ENCODE measurements around the gene YJEFN3. TPM values are rescaled to one million over a fixed set of nuclear protein-coding genes. Genes with fewer than 3 reads are reported as not detected.
A peak's percentile ranks its signal among the peaks of the same experiment; 100 is the strongest.

The YJEFN3 gene
- total and polyA plus RNA-seq, 4 donors, result 0.77 to 4.7 (median 3.8) TPM

DNA sequence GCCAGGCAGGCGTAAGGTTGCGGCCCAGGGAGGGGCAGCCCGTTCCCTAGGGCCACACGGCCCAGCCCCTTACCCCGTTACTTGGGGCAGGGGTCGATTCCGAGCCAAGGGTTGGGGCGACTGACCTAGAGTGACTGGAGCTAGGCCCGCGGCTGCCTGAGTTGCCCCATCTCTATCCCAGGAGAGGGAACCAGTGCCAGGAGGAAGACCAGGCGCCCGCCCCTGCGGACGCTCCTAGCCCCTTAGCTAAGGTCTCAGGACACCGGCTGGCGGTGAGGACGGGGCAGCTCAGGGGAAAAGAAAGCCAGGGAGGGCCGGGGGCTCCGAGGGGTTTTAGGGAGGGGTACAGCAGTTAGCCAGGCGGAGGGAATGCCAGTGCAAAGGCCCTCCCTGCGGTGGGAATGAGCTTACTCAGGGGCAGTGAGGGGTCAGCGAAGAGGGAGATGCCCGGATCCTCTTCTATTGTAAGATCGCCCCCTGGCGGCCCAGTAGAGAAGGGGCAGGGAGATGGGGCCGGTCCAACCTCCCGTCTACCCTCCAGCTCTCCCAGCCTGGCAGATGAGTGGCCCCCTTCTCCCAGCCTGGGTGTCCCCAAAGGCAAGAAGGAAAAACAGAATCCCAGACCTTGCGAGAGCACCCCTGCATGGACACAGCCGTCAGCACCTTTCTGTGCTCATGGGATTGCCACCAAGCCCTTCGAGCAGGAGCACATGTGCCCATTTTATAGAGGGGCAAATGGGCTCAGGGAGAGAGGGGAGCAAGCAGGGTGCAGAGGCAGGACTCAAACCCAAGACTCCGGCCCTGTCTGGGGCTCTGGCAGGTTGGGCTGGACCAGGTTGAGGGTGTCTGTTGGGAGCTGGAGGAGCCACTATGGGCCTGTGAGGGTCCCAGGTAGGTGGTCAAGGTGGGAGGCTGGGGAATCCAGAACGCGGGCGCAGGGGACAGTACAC lies 25.6 kb downstream of the YJEFN3 start:
- DNase-seq, result no peak
- 67 to 68% methylated on average over 34 of the region's 34 CpGs for WGBS, 2 donors

GRCh38 chr19:19558055-19558454 lies 29.3 kb downstream of the YJEFN3 start:
- no peaks in the 10 kb centered on the region for H3K4me1 ChIP-seq (ENCODE audit: control insufficient read depth in 5 of 5, insufficient read depth in 5 of 5, low read length in 5 of 5)
- no peak overlapping the region for H3K9ac ChIP-seq (ENCODE audit: insufficient read depth in 1 of 2, low read length in 2 of 2)
- no peaks in the 10 kb centered on the region for H3K27me3 ChIP-seq (ENCODE audit: control insufficient read depth in 3 of 3, insufficient read depth in 3 of 3, low read length in 2 of 3)
- TF ChIP-seq CTCF (IDR thresholded peaks at IDR 0.05; ENCODE audit: control extremely low read depth, extremely low read depth), result no peak
- ATAC-seq (ENCODE audit: insufficient read depth, low FRiP score) (no peak), DNase-seq (no peak)
- no peak overlapping the region for H3K27ac ChIP-seq (ENCODE audit: low read depth in 1 of 2, low read length in 1 of 2)
- H3K9me3 ChIP-seq (ENCODE audit: control insufficient read depth in 4 of 4, insufficient read depth in 3 of 4, low read length in 3 of 4), result no peaks in the 10 kb centered on the region
- peaks cover 0 to 6% (median 0%) of the 10 kb centered on the region in 4 donors for H3K36me3 ChIP-seq (ENCODE audit: control insufficient read depth in 4 of 4, insufficient read depth in 4 of 4, low read length in 4 of 4)
- no peak overlapping the region for H3K4me3 ChIP-seq
- WGBS, 2 donors, result 84 to 87% methylated on average over 15 of the region's 15 CpGs

More for the DNA sequence above, 25.6 kb downstream of the YJEFN3 start:
- peaks cover 0 to 2% (median 0%) of the 10 kb centered on the region in 4 donors for H3K9me3 ChIP-seq (ENCODE audit: control insufficient read depth in 4 of 4, insufficient read depth in 3 of 4, low read length in 3 of 4)
- H3K36me3 ChIP-seq (ENCODE audit: control insufficient read depth in 4 of 4, insufficient read depth in 4 of 4, low read length in 4 of 4), result peaks cover 0 to 6% (median 0%) of the 10 kb centered on the region in 4 donors
- H3K4me3 ChIP-seq, result no peak overlapping the region
- H3K27ac ChIP-seq (ENCODE audit: low read depth in 1 of 2, low read length in 1 of 2), result no peak overlapping the region
- ATAC-seq (ENCODE audit: insufficient read depth, low FRiP score), result no peak
- H3K4me1 ChIP-seq (ENCODE audit: control insufficient read depth in 5 of 5, insufficient read depth in 5 of 5, low read length in 5 of 5), result peaks cover 0 to 8% (median 0%) of the 10 kb centered on the region in 5 donors
- peak; percentile 23 for TF ChIP-seq CTCF (IDR thresholded peaks at IDR 0.05; ENCODE audit: control extremely low read depth, extremely low read depth)
- H3K27me3 ChIP-seq (ENCODE audit: control insufficient read depth in 3 of 3, insufficient read depth in 3 of 3, low read length in 2 of 3), result peaks cover 0 to 4% (median 0%) of the 10 kb centered on the region in 3 donors
- no peak overlapping the region for H3K9ac ChIP-seq (ENCODE audit: insufficient read depth in 1 of 2, low read length in 2 of 2)

DNA sequence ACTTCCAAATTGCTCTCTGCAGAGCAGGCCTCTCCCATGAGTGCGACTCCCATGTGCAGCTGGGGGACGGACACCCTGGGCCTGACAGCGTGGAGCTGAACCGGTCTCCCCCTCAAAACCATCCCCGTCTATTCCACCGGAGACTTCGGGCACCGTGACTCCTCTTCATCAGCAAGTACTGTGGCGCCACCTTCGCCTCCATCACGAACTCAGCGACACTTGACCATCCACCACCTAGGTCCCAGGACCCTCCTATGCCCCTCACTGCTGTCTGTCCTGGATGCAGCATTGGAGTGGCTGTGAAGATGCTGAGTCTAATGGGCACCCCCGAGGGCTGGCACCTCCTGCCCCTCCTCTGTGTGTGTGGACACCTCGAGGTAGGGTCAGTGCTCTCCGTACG lies 29.9 kb downstream of the YJEFN3 start:
- Histone ChIP-seq H3K4me1 (ENCODE audit: control insufficient read depth in 5 of 5, insufficient read depth in 5 of 5, low read length in 5 of 5) (no peaks in the 10 kb centered on the region), H3K27ac (ENCODE audit: low read depth in 1 of 2, low read length in 1 of 2) (no peak overlapping the region), H3K9ac (ENCODE audit: insufficient read depth in 1 of 2, low read length in 2 of 2) (no peak overlapping the region), H3K27me3 (ENCODE audit: control insufficient read depth in 3 of 3, insufficient read depth in 3 of 3, low read length in 2 of 3) (no peaks in the 10 kb centered on the region), H3K36me3 (ENCODE audit: control insufficient read depth in 4 of 4, insufficient read depth in 4 of 4, low read length in 4 of 4) (peaks cover 0 to 6% (median 0%) of the 10 kb centered on the region in 4 donors), H3K4me3 (no peak overlapping the region), H3K9me3 (ENCODE audit: control insufficient read depth in 4 of 4, insufficient read depth in 3 of 4, low read length in 3 of 4) (no peaks in the 10 kb centered on the region)
- ATAC-seq (ENCODE audit: insufficient read depth, low FRiP score) (no peak), DNase-seq (no peak)
- no peak for TF ChIP-seq CTCF (IDR thresholded peaks at IDR 0.05; ENCODE audit: control extremely low read depth, extremely low read depth)
- 96% methylated on average over 16 of the region's 16 CpGs for WGBS, 2 donors
